IPS-18a (cell line): Measurements from ENCODE around the gene GABRG3.

Experiments used
- H3K27ac ChIP-seq: one replicate; pipeline ENCODE4 v1.5.1; 2013; ENCODE audit warnings: low read length
- H3K27me3 ChIP-seq: one replicate; pipeline ENCODE4 v1.6.1; 2013; ENCODE audit warnings: mild to moderate bottlenecking, low read length; ENCODE audit not compliant: control insufficient read depth, insufficient read depth
- H3K36me3 ChIP-seq: one replicate; pipeline ENCODE4 v1.6.1; 2013; ENCODE audit warnings: low read depth, low read length; ENCODE audit not compliant: control insufficient read depth
- H3K4me1 ChIP-seq: one replicate; pipeline ENCODE4 v1.6.1; 2013; ENCODE audit warnings: low read depth, low read length; ENCODE audit not compliant: control insufficient read depth
- H3K4me3 ChIP-seq: one replicate; pipeline ENCODE4 v1.5.1; 2013; ENCODE audit warnings: low read length
- H3K9ac ChIP-seq: one replicate; pipeline ENCODE4 v1.6.1; 2013; ENCODE audit warnings: mild to moderate bottlenecking, low read length, moderate library complexity
- H3K9me3 ChIP-seq: one replicate; pipeline ENCODE4 v1.6.1; 2013; ENCODE audit warnings: low read depth, low read length; ENCODE audit not compliant: control insufficient read depth

GABRG3 gene

DNA sequence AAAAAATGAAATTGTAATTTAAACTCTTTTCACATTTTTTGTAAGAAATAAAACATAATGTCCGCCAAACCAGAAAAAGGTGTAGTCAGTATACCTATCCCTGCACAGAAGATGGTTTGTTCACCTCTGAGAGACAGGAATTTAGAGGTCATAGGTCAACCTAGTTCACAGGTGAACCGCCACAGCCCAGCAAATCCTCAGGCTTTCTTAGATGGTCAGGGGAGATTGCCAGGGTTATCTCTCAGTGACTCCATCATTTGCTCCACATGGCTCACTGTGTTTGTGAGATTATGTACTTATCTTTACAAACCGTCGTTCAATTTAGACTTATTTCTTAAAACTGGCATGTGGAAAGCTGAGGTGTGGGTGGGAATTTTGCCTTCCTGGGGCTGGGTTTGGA is 264.2 kb downstream of the GABRG3 start:
- no peak overlapping the region for H3K27ac ChIP-seq

DNA sequence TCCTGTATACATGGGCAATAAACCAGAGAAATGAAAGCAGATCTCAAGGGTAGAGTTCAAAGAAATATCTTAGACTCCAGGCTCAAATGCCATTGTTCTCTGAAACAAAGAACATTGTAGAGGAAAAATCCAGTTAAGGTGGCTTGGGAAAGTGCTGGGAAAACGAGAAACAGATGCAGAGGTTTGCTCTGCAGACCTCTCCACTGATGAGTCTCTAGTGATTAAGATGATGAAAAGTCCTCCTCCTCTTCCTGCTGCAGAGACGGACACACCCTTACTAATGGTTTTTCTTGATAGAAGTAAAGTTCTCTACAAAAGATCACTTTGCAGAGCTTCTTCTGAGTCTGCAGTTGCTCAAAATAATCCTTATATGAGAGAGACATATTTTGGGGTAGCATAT is 264.7 kb downstream of the GABRG3 start:
- Histone ChIP-seq H3K4me3 (no peak overlapping the region), H3K9ac (no peak overlapping the region), H3K4me1 (no peaks in the 10 kb centered on the region), H3K27me3 (no peaks in the 10 kb centered on the region), H3K9me3 (no peaks in the 10 kb centered on the region), H3K36me3 (no peaks in the 10 kb centered on the region), H3K27ac (no peak overlapping the region)

More for the DNA sequence above, 264.2 kb downstream of the GABRG3 start:
- no peaks in the 10 kb centered on the region for H3K27me3 ChIP-seq
- H3K9ac ChIP-seq, result no peak overlapping the region
- H3K36me3 ChIP-seq, result no peaks in the 10 kb centered on the region
- no peaks in the 10 kb centered on the region for H3K9me3 ChIP-seq
- H3K4me3 ChIP-seq, result no peak overlapping the region
- no peaks in the 10 kb centered on the region for H3K4me1 ChIP-seq

DNA sequence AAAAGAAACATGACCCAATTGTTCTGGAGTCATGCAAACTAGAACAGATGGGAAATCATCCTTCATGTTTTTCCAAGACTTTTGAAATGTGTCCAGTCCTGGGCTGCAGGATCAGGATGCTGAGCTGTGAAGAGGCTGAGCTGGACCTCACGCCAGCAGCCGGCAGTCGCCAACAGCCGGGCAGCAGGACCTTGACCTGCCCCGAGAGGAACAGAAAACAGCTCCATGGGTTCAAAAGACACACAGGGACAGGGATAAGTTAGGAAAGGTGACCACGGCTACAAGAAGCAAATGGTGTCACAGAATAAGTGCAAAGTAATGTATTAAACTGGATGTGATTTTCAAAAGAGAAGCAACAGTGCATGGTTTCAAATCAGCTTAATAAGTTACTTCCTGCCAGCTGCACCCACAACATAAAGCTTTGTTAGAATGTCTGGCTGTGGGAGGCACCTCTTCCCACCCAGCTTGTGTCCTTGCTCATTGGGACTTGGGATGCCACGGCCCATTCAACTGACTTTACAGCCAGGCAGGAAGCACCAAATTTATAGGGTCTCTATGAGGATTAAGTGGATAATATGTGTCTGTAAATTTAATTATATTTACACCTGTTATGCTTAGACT is 266.4 kb downstream of the GABRG3 start:
- no peaks in the 10 kb centered on the region for H3K27me3 ChIP-seq
- H3K9ac ChIP-seq, result no peak overlapping the region
- H3K4me3 ChIP-seq, result no peak overlapping the region
- H3K4me1 ChIP-seq, result no peaks in the 10 kb centered on the region
- H3K27ac ChIP-seq, result no peak overlapping the region
- no peaks in the 10 kb centered on the region for H3K36me3 ChIP-seq
- no peaks in the 10 kb centered on the region for H3K9me3 ChIP-seq

DNA sequence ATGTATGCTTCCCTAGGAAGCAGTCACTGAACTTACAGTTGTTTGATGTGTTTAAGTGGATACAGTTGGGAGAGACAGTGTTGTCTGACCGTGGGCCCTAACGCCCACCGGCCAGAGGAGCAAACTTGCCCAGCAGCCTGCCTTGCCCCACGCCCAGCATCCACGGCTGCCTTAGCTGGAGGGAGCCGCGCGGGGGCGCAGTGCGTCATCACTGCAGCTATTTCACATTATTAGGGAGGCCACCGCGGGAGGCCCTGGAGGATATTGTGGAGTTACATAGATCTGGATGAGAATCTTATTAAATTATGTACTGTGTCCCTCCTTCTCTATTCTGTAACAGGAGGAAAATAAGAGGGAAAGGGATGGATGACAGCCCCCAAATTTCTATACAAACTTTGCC is 267.2 kb downstream of the GABRG3 start:
- H3K9ac ChIP-seq, result no peak overlapping the region
- H3K9me3 ChIP-seq, result no peaks in the 10 kb centered on the region
- H3K36me3 ChIP-seq, result no peaks in the 10 kb centered on the region
- H3K27me3 ChIP-seq, result no peaks in the 10 kb centered on the region
- no peak overlapping the region for H3K27ac ChIP-seq
- H3K4me3 ChIP-seq, result no peak overlapping the region
- no peaks in the 10 kb centered on the region for H3K4me1 ChIP-seq

DNA sequence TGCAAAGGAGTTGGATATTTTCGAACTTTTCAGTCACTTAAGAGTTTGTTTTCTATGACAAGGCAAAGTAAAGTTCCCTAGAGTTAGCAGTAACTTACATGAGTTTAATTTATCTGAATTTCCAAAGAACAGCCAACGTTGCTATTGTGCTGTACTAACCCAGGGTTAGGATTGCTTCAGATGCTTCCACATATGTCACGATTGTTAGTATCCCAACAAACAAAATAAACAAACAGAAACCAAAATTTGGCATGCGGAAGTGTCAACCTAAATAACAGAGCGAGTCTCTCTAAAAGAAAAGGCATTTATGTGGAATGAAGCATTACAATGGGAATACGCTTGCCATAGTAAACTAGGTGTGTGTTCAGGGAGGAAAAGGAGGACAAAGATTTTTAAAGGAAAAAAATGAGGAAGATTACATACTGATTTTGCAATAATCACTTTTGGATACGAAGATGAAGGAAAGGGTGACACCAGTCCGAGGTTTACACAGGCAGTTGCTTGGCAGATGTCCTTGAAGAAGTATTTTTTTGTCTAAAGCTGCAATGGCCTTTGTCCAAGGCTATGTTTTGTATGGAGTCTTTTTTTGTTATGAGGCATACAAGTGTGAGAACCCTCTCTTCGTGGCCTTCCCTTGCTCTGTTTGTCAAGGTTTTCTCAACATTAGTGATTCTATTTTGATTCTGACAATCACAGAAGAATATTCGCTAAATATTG is 267.9 kb downstream of the GABRG3 start:
- Histone ChIP-seq H3K27me3 (no peaks in the 10 kb centered on the region), H3K27ac (no peak overlapping the region), H3K9me3 (no peaks in the 10 kb centered on the region), H3K36me3 (no peaks in the 10 kb centered on the region), H3K9ac (no peak overlapping the region), H3K4me3 (no peak overlapping the region), H3K4me1 (no peaks in the 10 kb centered on the region)

DNA sequence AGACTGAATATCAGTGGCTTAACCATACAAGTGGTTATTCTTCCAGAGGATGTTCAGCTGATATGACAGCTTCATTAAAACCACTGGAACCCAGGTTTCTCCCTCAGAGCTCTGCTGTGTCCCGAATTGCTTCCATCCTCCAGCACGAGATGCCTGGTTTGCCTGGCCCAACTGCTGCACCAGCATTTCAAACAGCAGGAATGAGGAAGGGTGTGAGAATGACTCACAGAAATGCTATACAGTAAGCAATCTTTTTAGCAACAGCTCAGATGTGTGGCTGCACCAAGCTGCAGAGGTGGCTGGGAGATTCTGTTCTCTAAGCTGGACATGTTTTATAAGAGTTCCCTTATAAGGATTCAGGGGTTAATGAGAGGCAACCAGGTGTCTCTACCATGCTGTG is 271.0 kb downstream of the GABRG3 start:
- Histone ChIP-seq H3K36me3 (no peaks in the 10 kb centered on the region), H3K27me3 (no peaks in the 10 kb centered on the region), H3K27ac (no peak overlapping the region), H3K4me3 (no peak overlapping the region), H3K9ac (no peak overlapping the region), H3K4me1 (no peaks in the 10 kb centered on the region), H3K9me3 (no peaks in the 10 kb centered on the region)

DNA sequence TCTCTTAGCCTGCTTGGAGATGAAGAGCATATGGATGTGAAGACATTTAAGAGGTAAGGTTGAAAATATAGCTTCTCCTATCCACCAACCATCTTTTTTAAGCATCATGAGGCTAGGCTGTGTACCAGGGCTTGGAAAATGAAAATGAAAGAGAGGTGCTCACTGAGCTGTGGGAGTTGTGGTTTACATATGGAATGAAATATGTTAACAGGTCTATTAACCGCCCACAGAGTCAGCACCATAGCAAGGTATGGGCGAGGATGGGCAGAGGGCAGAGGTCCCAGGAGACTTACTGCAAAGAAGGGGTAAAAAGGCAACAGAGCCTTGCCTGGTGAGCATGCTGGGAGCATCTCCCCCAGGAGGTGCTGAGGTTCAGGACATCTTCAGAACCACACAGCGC is 273.1 kb downstream of the GABRG3 start:
- H3K27ac ChIP-seq, result no peak overlapping the region
- no peak overlapping the region for H3K9ac ChIP-seq
- no peaks in the 10 kb centered on the region for H3K4me1 ChIP-seq
- no peaks in the 10 kb centered on the region for H3K27me3 ChIP-seq
- no peak overlapping the region for H3K4me3 ChIP-seq
- no peaks in the 10 kb centered on the region for H3K9me3 ChIP-seq
- H3K36me3 ChIP-seq, result no peaks in the 10 kb centered on the region

DNA sequence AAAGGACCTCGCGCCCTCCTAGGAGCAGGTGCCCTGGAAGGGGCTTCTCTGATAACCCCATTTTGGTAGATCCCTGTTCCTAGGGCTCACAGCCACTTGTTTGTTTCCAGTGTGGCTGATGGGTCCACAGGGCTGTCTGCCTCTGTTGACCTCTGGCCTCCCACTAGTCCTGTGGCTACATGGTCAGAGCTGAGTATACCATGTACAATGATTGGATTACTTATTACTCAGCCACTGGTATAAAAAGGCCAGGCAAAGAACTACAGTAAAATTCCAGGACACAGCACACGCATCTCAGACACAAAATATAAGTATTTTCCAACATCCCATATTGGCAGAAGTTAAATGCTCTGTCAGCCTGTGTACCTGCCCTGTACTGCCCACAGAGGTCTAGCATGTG is 277.3 kb downstream of the GABRG3 start:
- H3K27me3 ChIP-seq, result no peaks in the 10 kb centered on the region
- no peak overlapping the region for H3K27ac ChIP-seq
- H3K9ac ChIP-seq, result no peak overlapping the region
- no peaks in the 10 kb centered on the region for H3K9me3 ChIP-seq
- no peak overlapping the region for H3K4me3 ChIP-seq
- H3K36me3 ChIP-seq, result no peaks in the 10 kb centered on the region
- H3K4me1 ChIP-seq, result no peaks in the 10 kb centered on the region

DNA sequence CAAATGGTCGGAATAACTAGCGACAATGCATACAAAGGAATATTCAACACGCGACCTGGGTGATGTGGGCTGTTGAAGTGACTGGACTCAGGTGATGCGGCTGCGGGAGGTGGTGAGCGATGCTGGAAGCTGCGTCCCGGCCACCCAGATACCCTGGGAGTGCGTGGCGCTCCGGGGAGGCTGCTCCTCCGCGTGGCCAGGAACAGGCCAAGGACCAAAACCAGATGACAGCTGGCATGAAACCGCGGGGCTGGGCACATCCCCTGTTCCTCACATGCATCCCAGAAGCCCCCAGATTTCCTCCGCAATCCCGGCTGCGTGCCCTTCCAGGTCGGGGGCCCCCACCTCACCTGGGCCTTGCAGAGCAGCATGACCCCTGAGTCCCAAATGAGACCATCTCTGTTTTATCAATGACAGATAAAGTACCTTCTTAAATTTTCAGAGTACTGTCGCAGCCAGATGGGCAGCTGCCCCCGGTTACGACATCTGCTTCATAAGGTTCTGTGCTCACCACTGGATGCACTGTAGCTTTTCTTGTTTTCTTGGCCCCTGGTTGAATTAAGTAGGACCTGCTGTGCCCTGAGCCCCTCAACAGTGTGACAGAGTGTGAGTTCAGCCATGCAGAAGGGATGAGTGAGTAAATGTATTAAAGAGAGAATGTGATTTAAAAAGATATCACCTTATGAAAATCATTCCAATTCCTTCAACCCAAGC is 278.2 kb downstream of the GABRG3 start:
- H3K4me3 ChIP-seq, result no peak overlapping the region
- no peak overlapping the region for H3K27ac ChIP-seq
- H3K4me1 ChIP-seq, result no peaks in the 10 kb centered on the region
- H3K36me3 ChIP-seq, result no peaks in the 10 kb centered on the region
- no peaks in the 10 kb centered on the region for H3K27me3 ChIP-seq
- no peak overlapping the region for H3K9ac ChIP-seq
- H3K9me3 ChIP-seq, result no peaks in the 10 kb centered on the region

DNA sequence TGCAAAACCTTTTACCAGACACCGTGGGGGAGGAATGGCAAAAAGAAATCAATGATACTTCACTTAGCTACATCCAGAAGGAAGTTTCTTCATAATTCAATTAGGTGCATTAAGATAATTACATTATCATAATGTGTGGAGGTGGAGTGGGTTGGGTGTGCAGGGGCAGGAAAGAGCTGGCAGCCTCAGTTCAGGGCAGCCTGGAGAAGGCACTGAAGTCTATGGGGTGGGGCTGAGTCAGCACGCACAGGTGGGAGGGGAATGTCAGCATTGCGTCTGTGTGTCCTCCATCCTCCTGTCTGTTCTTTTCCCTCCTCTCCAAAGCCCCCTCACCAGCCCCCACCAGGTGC is 278.8 kb downstream of the GABRG3 start:
- Histone ChIP-seq H3K9me3 (no peaks in the 10 kb centered on the region), H3K4me3 (no peak overlapping the region), H3K27me3 (no peaks in the 10 kb centered on the region), H3K4me1 (no peaks in the 10 kb centered on the region), H3K27ac (no peak overlapping the region), H3K36me3 (no peaks in the 10 kb centered on the region), H3K9ac (no peak overlapping the region)

DNA sequence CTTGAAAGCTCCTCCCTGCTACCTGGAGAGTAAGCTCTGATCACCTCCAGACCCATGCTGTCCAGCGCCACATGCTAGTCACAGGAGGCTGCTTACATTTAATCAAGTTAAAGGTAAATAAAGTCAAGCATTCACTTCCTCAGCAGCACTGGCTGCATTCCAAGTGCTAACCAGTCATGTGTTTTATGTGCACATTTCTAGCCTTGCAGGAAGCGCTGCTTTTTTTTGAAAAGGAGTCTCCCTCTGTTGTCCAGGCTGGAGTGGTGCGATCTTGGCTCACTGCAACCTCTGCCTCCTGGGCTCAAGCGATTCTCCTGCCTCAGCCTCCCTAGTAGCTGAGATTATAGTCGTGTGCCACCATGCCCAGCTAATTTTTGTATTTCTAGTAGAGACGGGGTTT is 279.2 kb downstream of the GABRG3 start:
- H3K36me3 ChIP-seq, result no peaks in the 10 kb centered on the region
- H3K27ac ChIP-seq, result no peak overlapping the region
- no peak overlapping the region for H3K9ac ChIP-seq
- H3K4me1 ChIP-seq, result no peaks in the 10 kb centered on the region
- no peak overlapping the region for H3K4me3 ChIP-seq
- no peaks in the 10 kb centered on the region for H3K9me3 ChIP-seq
- H3K27me3 ChIP-seq, result no peaks in the 10 kb centered on the region

DNA sequence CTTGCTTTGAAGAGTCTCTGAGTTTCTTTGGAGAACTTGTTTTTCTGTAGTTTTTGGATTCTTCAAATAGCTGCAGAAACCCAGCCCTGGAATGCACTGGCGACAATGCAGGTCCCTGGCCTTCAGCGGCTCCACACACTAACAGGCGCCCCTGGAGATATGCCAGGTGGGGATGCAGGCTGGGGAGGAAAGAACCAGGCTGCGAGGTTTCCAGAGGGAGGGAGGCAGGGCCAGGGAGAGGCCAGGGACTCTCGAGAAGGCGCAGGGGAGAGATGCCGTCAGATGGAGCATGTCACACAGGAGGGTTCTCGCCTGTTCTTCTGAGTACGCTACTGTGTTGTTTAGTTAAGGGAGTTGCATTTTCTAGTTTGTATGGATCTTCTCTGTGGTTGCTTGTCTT is 283.1 kb downstream of the GABRG3 start:
- Histone ChIP-seq H3K9ac (no peak overlapping the region), H3K36me3 (no peaks in the 10 kb centered on the region), H3K9me3 (no peaks in the 10 kb centered on the region), H3K4me3 (no peak overlapping the region), H3K27ac (no peak overlapping the region), H3K4me1 (peaks cover 22% of the 10 kb centered on the region), H3K27me3 (no peaks in the 10 kb centered on the region)
